DMS79 treated with DMSO at 0.1 percent for 48 hours (cell line): ENCODE results near the gene PRKD2.

ENCODE experiments used
- DNase-seq: peaks from one replicate; lab custom pipeline; 2025; lab: John Stamatoyannopoulos, UW

PRKD2 gene

GRCh38 chr19:46741447-46741846 lies 24.5 kb upstream of the PRKD2 start:
- no peak for DNase-seq

- DNase-seq: no peak
These were observed 22.4 kb upstream of the PRKD2 start for GRCh38 chr19:46739290-46739771.

GRCh38 chr19:46737761-46738171 lies 20.9 kb upstream of the PRKD2 start:
- no peak for DNase-seq

GRCh38 chr19:46737298-46737654 lies 20.4 kb upstream of the PRKD2 start:
- DNase-seq: no peak

GRCh38 chr19:46736531-46737297 lies 19.8 kb upstream of the PRKD2 start:
- DNase-seq: no peak

GRCh38 chr19:46733690-46734292 lies 16.9 kb upstream of the PRKD2 start:
- no peak for DNase-seq

- no peak for DNase-seq
These were observed 16.2 kb upstream of the PRKD2 start for GRCh38 chr19:46732966-46733689.

GRCh38 chr19:46732172-46732938 lies 15.4 kb upstream of the PRKD2 start:
- DNase-seq: no peak

- no peak for DNase-seq
These were observed 14.7 kb upstream of the PRKD2 start for GRCh38 chr19:46731584-46731983.

- DNase-seq: no peak
These were observed 14.1 kb upstream of the PRKD2 start for GRCh38 chr19:46731007-46731501.

GRCh38 chr19:46730595-46730994 lies 13.7 kb upstream of the PRKD2 start:
- DNase-seq: no peak

- no peak for DNase-seq
These were observed 13.3 kb upstream of the PRKD2 start for GRCh38 chr19:46730187-46730586.

GRCh38 chr19:46729696-46730095 lies 12.8 kb upstream of the PRKD2 start:
- DNase-seq: no peak

- DNase-seq: no peak
These were observed 11.9 kb upstream of the PRKD2 start for GRCh38 chr19:46728693-46729339.

GRCh38 chr19:46728208-46728607 lies 11.3 kb upstream of the PRKD2 start:
- DNase-seq: no peak

GRCh38 chr19:46727757-46728156 lies 10.8 kb upstream of the PRKD2 start:
- DNase-seq: no peak

GRCh38 chr19:46726971-46727501 lies 10.1 kb upstream of the PRKD2 start:
- no peak for DNase-seq

- no peak for DNase-seq
These were observed 9.6 kb upstream of the PRKD2 start for GRCh38 chr19:46726551-46726950.

GRCh38 chr19:46725859-46726393 lies 9.0 kb upstream of the PRKD2 start:
- DNase-seq: no peak

GRCh38 chr19:46725036-46725820 lies 8.3 kb upstream of the PRKD2 start:
- DNase-seq: no peak
